ENCODE measurements around the gene SSH2. TPM values are rescaled to one million over a fixed set of nuclear protein-coding genes. Genes with fewer than 3 reads are reported as not detected.

The SSH2 gene
- total RNA-seq, 2 experiments from 2014 or later, result 39.4 to 73.9 TPM

- peaks cover 43% of the 10 kb centered on the region for H3K79me2 ChIP-seq (ENCODE audit: insufficient read depth, low read depth, low read length)
- no TSS peak for BruUV-seq (replicated peaks)
- peaks cover 53% of the 10 kb centered on the region for H3K4me1 ChIP-seq (ENCODE audit: insufficient read depth, low read length, poor library complexity, severe bottlenecking)
- ChIA-PET CTCF (ENCODE audit: unreplicated experiment) (interaction anchor here (0.5 to 0.7 kb wide), 3 partner anchors 10 to 13 kb away, joined by 3 to 6 read pairs (median 3); no protein-coding TSS in a partner anchor), POLR2A (interaction anchor here (1.0 kb wide), 1 partner anchor 8 kb away, joined by 3 read pairs; no protein-coding TSS in a partner anchor)
- no peaks in the 10 kb centered on the region for H3K9me3 ChIP-seq (ENCODE audit: low read length)
- H3K36me3 ChIP-seq (ENCODE audit: insufficient read depth, low read length), result peaks cover 38% of the 10 kb centered on the region
- H4K20me1 ChIP-seq (ENCODE audit: insufficient read depth, low read length), result peaks cover 5% of the 10 kb centered on the region; the same call in 1 of the 2 replicates
- peak overlapping the region; percentile 58; the same call in 1 of the 2 replicates for H3K4me2 ChIP-seq (ENCODE audit: low read length)
- no peaks in the 10 kb centered on the region for H3K9me2 ChIP-seq (ENCODE audit: insufficient read depth, low read length)
- intact Hi-C loops (cut with micrococcal nuclease; ENCODE audit: unreplicated experiment), result loop anchor here (5.0 kb wide), 1 partner anchor 34 kb away; no protein-coding TSS in a partner anchor
- H2AFZ ChIP-seq (ENCODE audit: low read length), result no peak overlapping the region
- peak overlapping the region; percentile 50 for H3K27ac ChIP-seq (ENCODE audit: low read depth, low read length, poor library complexity, severe bottlenecking)
- no peak for TF ChIP-seq EZH2phosphoT487 (IDR thresholded peaks at IDR 0.05; ENCODE audit: borderline replicate concordance, low read depth, low read length)
- TF ChIP-seq CTCF (conservative IDR thresholded peaks at IDR 0.05; ENCODE audit: low read length), result no peak
- no peak overlapping the region for H3K4me3 ChIP-seq (ENCODE audit: low read depth, low read length, poor library complexity, severe bottlenecking)
- DNase-seq (ENCODE audit: low spot score), result no peak
These were observed 346.4 kb downstream of the SSH2 start for GRCh38 chr17:29583324-29584248.

GRCh38 chr17:29582772-29583171, 347.3 kb downstream of the SSH2 start:
- intact Hi-C loops (cut with micrococcal nuclease; ENCODE audit: unreplicated experiment), result loop anchor here (5.0 kb wide), 1 partner anchor 35 kb away; no protein-coding TSS in a partner anchor
- Histone ChIP-seq H3K4me2 (ENCODE audit: low read length) (no peak overlapping the region), H3K4me3 (ENCODE audit: low read depth, low read length, poor library complexity, severe bottlenecking) (no peak overlapping the region), H4K20me1 (ENCODE audit: insufficient read depth, low read length) (no peaks in the 10 kb centered on the region), H2AFZ (ENCODE audit: low read length) (no peak overlapping the region), H3K36me3 (ENCODE audit: insufficient read depth, low read length) (peaks cover 44% of the 10 kb centered on the region), H3K79me2 (ENCODE audit: insufficient read depth, low read depth, low read length) (peaks cover 35% of the 10 kb centered on the region), H3K9me2 (ENCODE audit: insufficient read depth, low read length) (no peaks in the 10 kb centered on the region), H3K4me1 (ENCODE audit: insufficient read depth, low read length, poor library complexity, severe bottlenecking) (peaks cover 49% of the 10 kb centered on the region), H3K9me3 (ENCODE audit: low read length) (no peaks in the 10 kb centered on the region), H3K27ac (ENCODE audit: low read depth, low read length, poor library complexity, severe bottlenecking) (no peak overlapping the region)
- BruUV-seq (replicated peaks), result no TSS peak
- CTCF ChIA-PET (ENCODE audit: unreplicated experiment), result no interaction called here
- DNase-seq (ENCODE audit: low spot score), result no peak
- TF ChIP-seq EZH2phosphoT487 (IDR thresholded peaks at IDR 0.05; ENCODE audit: borderline replicate concordance, low read depth, low read length) (no peak), CTCF (conservative IDR thresholded peaks at IDR 0.05; ENCODE audit: low read length) (no peak)
- POLR2A ChIA-PET, result no interaction called here

All from OCI-LY7 (cell line).